Nucleus accumbens (tissue), 56 donors: ENCODE measurements around the gene NUP107.
A peak's percentile ranks its signal among the peaks of the same experiment; 100 is the strongest.

ENCODE experiments used
- DNase-seq, 56 donors: peaks; one replicate each; lab custom pipeline; 2025; lab: John Stamatoyannopoulos, UW

Gene NUP107

GRCh38 chr12:68733661-68734071 is 46.9 kb downstream of the NUP107 start:
- DNase-seq = peak in 4 of 56 donors; percentile 1 to 28 (median 18)

GRCh38 chr12:68739891-68740290 is 53.1 kb downstream of the NUP107 start:
- no peak for DNase-seq

- no peak for DNase-seq
Measured at GRCh38 chr12:68743356-68743755, 56.6 kb downstream of the NUP107 start.

GRCh38 chr12:68745376-68745903 is 58.7 kb downstream of the NUP107 start:
- DNase-seq = no peak

- peak; percentile 43 to 95 (median 87) for DNase-seq
Measured at GRCh38 chr12:68745904-68746571, 59.3 kb downstream of the NUP107 start, which contains the start of gene SLC35E3. Gene SLC35E3 (plus strand): TSS chr12:68746176. CDS start chr12:68746378, 202 bp downstream.

- peak in 41 of 56 donors; percentile 10 to 73 (median 50) for DNase-seq
Measured at GRCh38 chr12:68746572-68747180, 59.9 kb downstream of the NUP107 start.

GRCh38 chr12:68749443-68749842 is 62.7 kb downstream of the NUP107 start:
- DNase-seq = no peak

GRCh38 chr12:68749861-68750260 is 63.1 kb downstream of the NUP107 start:
- peak in 1 of 56 donors; percentile 7 for DNase-seq

GRCh38 chr12:68750506-68750905 is 63.7 kb downstream of the NUP107 start:
- DNase-seq = peak in 8 of 56 donors; percentile 2 to 14 (median 8)

GRCh38 chr12:68755536-68756243 is 68.9 kb downstream of the NUP107 start:
- DNase-seq = no peak

GRCh38 chr12:68759852-68760251 is 73.1 kb downstream of the NUP107 start:
- DNase-seq = no peak

- DNase-seq = no peak
Measured at GRCh38 chr12:68760806-68761441, 74.1 kb downstream of the NUP107 start.

GRCh38 chr12:68761442-68761812 is 74.6 kb downstream of the NUP107 start:
- DNase-seq = no peak

GRCh38 chr12:68761901-68762630 is 75.3 kb downstream of the NUP107 start:
- no peak for DNase-seq

- no peak for DNase-seq
Measured at GRCh38 chr12:68762691-68763090, 75.9 kb downstream of the NUP107 start.

- no peak for DNase-seq
Measured at GRCh38 chr12:68765696-68766095, 78.9 kb downstream of the NUP107 start.

- DNase-seq = no peak
Measured at GRCh38 chr12:68766646-68767045, 79.9 kb downstream of the NUP107 start.

- DNase-seq = no peak
Measured at GRCh38 chr12:68767191-68767590, 80.4 kb downstream of the NUP107 start.

- no peak for DNase-seq
Measured at GRCh38 chr12:68768431-68768939, 81.7 kb downstream of the NUP107 start.

GRCh38 chr12:68769941-68770340 is 83.2 kb downstream of the NUP107 start:
- DNase-seq = no peak
